Uterus (tissue), 4 donors: ENCODE results near the gene SND1. TPM values are rescaled to one million over a fixed set of nuclear protein-coding genes. Genes with fewer than 3 reads are reported as not detected.

Experiments
- DNase-seq, 2 donors: peaks; one replicate each; pipeline ENCODE4 v3.0.0-alpha.2; 2019 to 2020
- H3K27ac ChIP-seq, 2 donors: fragments of 200-600 bp; sonication (generic); 1 replicate in 1 of 2; 2 replicates in 1 of 2; pipeline ENCODE4 v1.5.1; 2016 to 2018
- H3K27me3 ChIP-seq, 2 donors: fragments of 200-600 bp; sonication (generic); one replicate each; pipeline ENCODE4 v1.5.1; 2018 to 2019; ENCODE audit warnings: control low read depth in 1 of 2
- H3K36me3 ChIP-seq, 2 donors: fragments of 200-600 bp; sonication (generic); one replicate each; pipeline ENCODE4 v1.5.1; 2019; ENCODE audit warnings: control low read depth in 1 of 2
- H3K4me1 ChIP-seq, 2 donors: fragments of 200-600 bp; sonication (generic); one replicate each; pipeline ENCODE4 v1.5.1; 2018 to 2019; ENCODE audit warnings: control low read depth in 1 of 2
- H3K4me3 ChIP-seq, 2 donors: fragments of 200-600 bp; sonication (generic); 1 replicate in 1 of 2; 2 replicates in 1 of 2; pipeline ENCODE4 v1.5.1; 2018 to 2019; ENCODE audit warnings: mild to moderate bottlenecking in 1 of 2
- H3K9me3 ChIP-seq, 2 donors: fragments of 200-600 bp; sonication (generic); one replicate each; pipeline ENCODE4 v1.5.1; 2019; ENCODE audit warnings: control low read depth in 1 of 2
- POLR2A ChIP-seq, 2 donors: fragments of 450-650 bp; IDR thresholded peaks; one replicate each; pipeline ENCODE4 v1.6.1; 2016; ENCODE audit warnings: antibody characterized with exemption in 2 of 2, mild to moderate bottlenecking in 1 of 2, moderate library complexity in 1 of 2
- intact Hi-C: fragments of 100-400 bp; cut with DNase I; formaldehyde crosslinking; loops from one replicate; pipeline ENCODE4 v1.15.1; 2023; ENCODE audit warnings: low total_unique reads
- total RNA-seq, 4 donors: library from RNA; depleted of rRNA in 3 of 4; stranded (reverse); fragments of >200 nt in 3 of 4; gene quantifications; one replicate each; pipeline versions ENCODE4 v1.1.0 to v1.2.4, GENCODE V29; 2014 to 2023
- TF ChIP-seq, protein P1 (sequence below), 4 experiments: fragments of 200-600 bp in 2 of 4; fragments of 450-650 bp in 2 of 4; sonication (generic) in 2 of 4; IDR thresholded peaks; one replicate each; pipeline ENCODE4 v1.5.1; 2016 to 2019; ENCODE audit warnings: antibody characterized with exemption in 4 of 4, mild to moderate bottlenecking in 2 of 4, moderate library complexity in 1 of 4
- donor health status: DM: yes; HTN: yes; CAD: no.

Gene SND1
- total RNA-seq, 4 donors from 2014 or later = 54.8 to 192 (median 117) TPM

DNA sequence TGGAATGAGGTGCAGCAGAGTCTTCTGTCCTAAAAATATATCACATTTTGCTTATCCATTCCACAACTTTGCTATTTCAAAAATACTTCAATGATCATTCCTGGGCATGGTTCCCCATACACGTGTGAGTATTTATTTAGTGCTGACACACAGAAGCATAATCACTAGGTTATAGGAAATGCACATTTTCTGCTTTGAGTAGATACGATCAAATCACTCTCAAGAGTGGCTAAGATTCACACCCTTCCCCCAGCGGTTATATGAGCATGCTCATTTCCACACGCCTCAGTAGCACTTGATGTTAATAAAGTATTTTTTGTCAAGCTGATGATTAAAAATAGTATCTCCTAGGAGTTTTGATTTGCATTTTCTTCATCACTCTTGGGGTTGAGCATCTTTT is 472.8 kb downstream of the SND1 start:
- intact Hi-C loops = no loop called here
- H3K27ac ChIP-seq = no peak overlapping the region
- TF ChIP-seq, protein P1, sequence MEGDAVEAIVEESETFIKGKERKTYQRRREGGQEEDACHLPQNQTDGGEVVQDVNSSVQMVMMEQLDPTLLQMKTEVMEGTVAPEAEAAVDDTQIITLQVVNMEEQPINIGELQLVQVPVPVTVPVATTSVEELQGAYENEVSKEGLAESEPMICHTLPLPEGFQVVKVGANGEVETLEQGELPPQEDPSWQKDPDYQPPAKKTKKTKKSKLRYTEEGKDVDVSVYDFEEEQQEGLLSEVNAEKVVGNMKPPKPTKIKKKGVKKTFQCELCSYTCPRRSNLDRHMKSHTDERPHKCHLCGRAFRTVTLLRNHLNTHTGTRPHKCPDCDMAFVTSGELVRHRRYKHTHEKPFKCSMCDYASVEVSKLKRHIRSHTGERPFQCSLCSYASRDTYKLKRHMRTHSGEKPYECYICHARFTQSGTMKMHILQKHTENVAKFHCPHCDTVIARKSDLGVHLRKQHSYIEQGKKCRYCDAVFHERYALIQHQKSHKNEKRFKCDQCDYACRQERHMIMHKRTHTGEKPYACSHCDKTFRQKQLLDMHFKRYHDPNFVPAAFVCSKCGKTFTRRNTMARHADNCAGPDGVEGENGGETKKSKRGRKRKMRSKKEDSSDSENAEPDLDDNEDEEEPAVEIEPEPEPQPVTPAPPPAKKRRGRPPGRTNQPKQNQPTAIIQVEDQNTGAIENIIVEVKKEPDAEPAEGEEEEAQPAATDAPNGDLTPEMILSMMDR (IDR thresholded peaks at IDR 0.05) = no peak
- no peak for TF ChIP-seq POLR2A (IDR thresholded peaks at IDR 0.05)
- H3K36me3 ChIP-seq = no peaks in the 10 kb centered on the region
- DNase-seq = no peak
- no peaks in the 10 kb centered on the region for H3K27me3 ChIP-seq
- no peak overlapping the region for H3K4me3 ChIP-seq
- no peaks in the 10 kb centered on the region for H3K4me1 ChIP-seq
- H3K9me3 ChIP-seq = no peaks in the 10 kb centered on the region

DNA sequence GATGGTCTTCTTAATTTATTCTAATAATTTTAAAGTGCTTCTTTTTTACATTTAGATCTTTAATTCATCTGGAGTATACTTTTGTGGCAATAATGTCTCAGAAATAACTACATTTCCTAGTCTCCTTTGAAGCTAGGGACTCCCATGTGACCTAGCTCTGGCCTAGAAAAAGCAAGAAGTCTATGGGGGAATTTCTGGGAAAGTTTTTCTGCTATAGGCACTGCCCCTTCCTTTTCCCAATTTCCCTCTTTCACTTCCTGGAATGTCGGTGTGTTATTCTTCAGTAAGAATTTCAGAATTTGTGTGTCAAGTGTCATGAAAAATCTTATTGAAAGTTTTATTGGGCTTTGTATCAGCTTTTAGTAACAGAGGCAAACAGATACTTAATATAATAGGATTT is 473.8 kb downstream of the SND1 start:
- Histone ChIP-seq H3K27me3 (no peaks in the 10 kb centered on the region), H3K4me1 (no peaks in the 10 kb centered on the region), H3K36me3 (no peaks in the 10 kb centered on the region), H3K9me3 (no peaks in the 10 kb centered on the region), H3K27ac (no peak overlapping the region), H3K4me3 (no peak overlapping the region)
- DNase-seq = no peak
- intact Hi-C loops = no loop called here
- TF ChIP-seq POLR2A (IDR thresholded peaks at IDR 0.05) = no peak
- TF ChIP-seq, protein P1 (IDR thresholded peaks at IDR 0.05) = no peak

DNA sequence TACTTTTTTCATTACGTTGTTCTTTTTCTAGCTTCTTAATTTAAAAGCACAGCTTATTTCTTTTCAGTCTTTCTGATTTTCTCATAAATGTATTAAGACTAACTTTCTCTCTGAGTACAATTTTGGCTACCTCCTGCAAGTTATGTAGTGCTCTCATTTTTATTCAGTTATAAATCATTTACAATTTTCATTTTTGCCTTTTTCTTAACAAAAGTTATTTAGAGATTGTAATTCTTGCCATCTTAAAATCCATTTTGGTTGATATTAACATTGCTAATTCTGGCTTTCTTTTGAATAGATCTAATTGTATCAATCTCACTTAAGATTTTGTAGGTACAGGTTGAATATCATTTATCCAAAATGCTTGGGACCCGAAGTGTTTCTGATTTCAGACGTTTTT is 476.4 kb downstream of the SND1 start:
- Histone ChIP-seq H3K4me1 (no peaks in the 10 kb centered on the region), H3K4me3 (no peak overlapping the region), H3K27ac (no peak overlapping the region), H3K9me3 (no peaks in the 10 kb centered on the region), H3K27me3 (peaks cover 0 to 15% of the 10 kb centered on the region in 2 donors), H3K36me3 (no peaks in the 10 kb centered on the region)
- no peak for TF ChIP-seq POLR2A (IDR thresholded peaks at IDR 0.05)
- TF ChIP-seq, protein P1 (IDR thresholded peaks at IDR 0.05) = no peak
- no peak for DNase-seq
- intact Hi-C loops = no loop called here

DNA sequence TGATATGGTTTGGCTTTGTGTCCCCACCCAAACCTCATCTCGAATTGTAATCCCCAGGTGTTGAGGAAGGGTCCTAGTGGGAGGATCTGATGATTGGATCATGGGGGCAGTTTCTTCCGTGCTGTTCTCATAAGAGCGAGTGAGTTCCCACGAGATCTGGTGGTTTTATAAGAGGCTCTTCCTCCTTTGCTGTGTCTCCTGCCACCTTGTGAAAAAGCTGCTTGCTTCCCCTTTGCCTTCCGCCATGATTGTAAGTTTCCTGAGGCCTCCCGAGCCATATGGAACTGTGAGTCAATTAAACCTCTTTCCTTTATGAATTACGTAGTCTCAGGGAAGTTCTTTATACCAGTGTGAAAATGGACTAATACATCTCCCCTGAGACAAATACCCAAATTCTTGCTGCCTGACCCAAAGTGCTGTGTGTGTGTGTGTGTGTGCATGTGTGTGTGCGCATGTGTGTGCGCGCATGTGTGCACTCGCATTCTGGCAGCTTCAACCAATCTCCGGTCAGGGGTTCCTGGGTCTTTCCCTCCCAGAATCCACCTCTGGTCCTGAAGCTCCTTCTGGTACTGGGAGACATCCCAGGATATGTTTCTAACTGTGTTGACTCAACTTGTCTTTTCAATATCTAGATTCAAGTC is 477.4 kb downstream of the SND1 start:
- intact Hi-C loops = no loop called here
- no peaks in the 10 kb centered on the region for H3K9me3 ChIP-seq
- TF ChIP-seq, protein P1 (IDR thresholded peaks at IDR 0.05) = no peak
- TF ChIP-seq POLR2A (IDR thresholded peaks at IDR 0.05) = no peak
- DNase-seq = no peak
- no peaks in the 10 kb centered on the region for H3K4me1 ChIP-seq
- H3K4me3 ChIP-seq = no peak overlapping the region
- H3K27me3 ChIP-seq = peaks cover 0 to 15% of the 10 kb centered on the region in 2 donors
- no peaks in the 10 kb centered on the region for H3K36me3 ChIP-seq
- no peak overlapping the region for H3K27ac ChIP-seq

DNA sequence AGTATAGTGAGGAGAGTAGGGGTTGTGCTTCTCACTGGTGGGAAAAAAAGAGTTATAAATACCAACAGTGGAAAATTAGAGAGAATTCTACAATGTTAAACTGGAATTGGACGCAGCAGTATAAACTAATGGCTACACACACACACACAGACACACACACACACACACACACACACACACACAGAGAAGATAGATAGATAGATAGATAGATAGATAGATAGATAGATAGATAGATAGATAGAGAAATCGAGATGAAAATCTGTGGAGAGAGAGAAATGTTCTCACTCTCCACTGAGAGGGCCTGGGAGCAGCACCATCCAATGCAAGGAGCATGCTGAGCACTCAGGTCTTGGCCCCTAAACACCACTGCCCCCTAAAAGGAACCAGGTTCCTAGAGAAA is 479.1 kb downstream of the SND1 start:
- Histone ChIP-seq H3K27me3 (peaks cover 5 to 15% of the 10 kb centered on the region in 2 donors), H3K36me3 (no peaks in the 10 kb centered on the region)
- TF ChIP-seq, protein P1 (IDR thresholded peaks at IDR 0.05) = no peak
- TF ChIP-seq POLR2A (IDR thresholded peaks at IDR 0.05) = no peak

More for the DNA sequence above, 479.1 kb downstream of the SND1 start:
- no peak for DNase-seq
- no peak overlapping the region for H3K4me3 ChIP-seq
- H3K4me1 ChIP-seq = peaks cover 0 to 4% of the 10 kb centered on the region in 2 donors
- H3K27ac ChIP-seq = no peak overlapping the region
- intact Hi-C loops = no loop called here
- no peaks in the 10 kb centered on the region for H3K9me3 ChIP-seq
